HG02798 (cell line): Measurements from ENCODE around the gene CREG2.
"Not testable (repeated sequence)": the region's sequence is repeated elsewhere in the genome, so short reads cannot be mapped to it uniquely, and the experiment has no call there.

Experiments used
- ATAC-seq: cut with Tn5 transposase; IDR thresholded peaks from one replicate; pipeline ENCODE4 v1.9.1; 2021; ENCODE audit warnings: mild to moderate bottlenecking; ENCODE audit not compliant: unreplicated experiment, poor library complexity

Gene CREG2

GRCh38 chr2:101349893-101350662 is 37.2 kb downstream of the CREG2 start:
- ATAC-seq, result no peak

GRCh38 chr2:101348883-101349282 is 38.4 kb downstream of the CREG2 start:
- no peak for ATAC-seq

GRCh38 chr2:101346909-101347308 is 40.4 kb downstream of the CREG2 start:
- no peak for ATAC-seq

GRCh38 chr2:101344137-101344536 is 43.2 kb downstream of the CREG2 start:
- ATAC-seq, result no peak

GRCh38 chr2:101342625-101343008 is 44.7 kb downstream of the CREG2 start:
- ATAC-seq, result no peak

- ATAC-seq, result peak; percentile 41
Measured at GRCh38 chr2:101341901-101342624, 45.2 kb downstream of the CREG2 start.

- no peak for ATAC-seq
Measured at GRCh38 chr2:101341421-101341820, 45.9 kb downstream of the CREG2 start.

GRCh38 chr2:101340141-101340551 is 47.2 kb downstream of the CREG2 start:
- ATAC-seq, result no peak

GRCh38 chr2:101339266-101339880 is 47.9 kb downstream of the CREG2 start:
- ATAC-seq, result no peak

GRCh38 chr2:101337877-101338276 is 49.4 kb downstream of the CREG2 start:
- ATAC-seq, result no peak

- no peak for ATAC-seq
Measured at GRCh38 chr2:101332885-101333766, 54.2 kb downstream of the CREG2 start.

- ATAC-seq, result no peak
Measured at GRCh38 chr2:101331202-101331601, 56.1 kb downstream of the CREG2 start.

- ATAC-seq, result no peak
Measured at GRCh38 chr2:101330253-101330933, 56.9 kb downstream of the CREG2 start.

- ATAC-seq, result no peak
Measured at GRCh38 chr2:101329026-101329425, 58.3 kb downstream of the CREG2 start.

GRCh38 chr2:101328474-101329007 is 58.8 kb downstream of the CREG2 start:
- ATAC-seq, result no peak

GRCh38 chr2:101327863-101328394 is 59.4 kb downstream of the CREG2 start:
- ATAC-seq, result no peak

GRCh38 chr2:101325425-101325824 is 61.9 kb downstream of the CREG2 start:
- ATAC-seq, result no peak

GRCh38 chr2:101316568-101316967 is 70.7 kb downstream of the CREG2 start:
- ATAC-seq, result not testable (repeated sequence)

- no peak for ATAC-seq
Measured at GRCh38 chr2:101311696-101312017, 75.6 kb downstream of the CREG2 start.
